OCI-LY3 (cell line): Measurements from ENCODE around the gene TANC1.

Source experiments
- CTCF ChIP-seq: fragments of 200-600, 300-600 bp; sonication (generic); IDR thresholded peaks from 2 replicates; pipeline ENCODE4 v1.5.1; 2014; ENCODE audit warnings: antibody characterized with exemption, low read length, low read depth
- EZH2phosphoT487 ChIP-seq: fragments of 200-600 bp; shearing (Covaris generic); IDR thresholded peaks from 2 replicates; pipeline ENCODE4 v1.6.1; 2018; ENCODE audit warnings: antibody characterized with exemption, mixed run types, low read depth

GRCh38 chr2:159130302-159130701 is 161.9 kb downstream of the TANC1 start:
- TF ChIP-seq CTCF (no peak), EZH2phosphoT487 (no peak)
